GM12872 (cell line): ENCODE measurements around the gene SDR42E1.

Source experiments
- CTCF ChIP-seq: IDR thresholded peaks from 3 replicates; pipeline ENCODE4 v1.5.1; 2011; ENCODE audit warnings: low read depth, mild to moderate bottlenecking, low read length, moderate library complexity; ENCODE audit not compliant: insufficient read depth

Gene SDR42E1

GRCh38 chr16:82024316-82024715, 13.0 kb upstream of the SDR42E1 start:
- no peak for TF ChIP-seq CTCF

- no peak for TF ChIP-seq CTCF
Observed at GRCh38 chr16:82023206-82023605, 11.9 kb upstream of the SDR42E1 start.

GRCh38 chr16:82020051-82020450, 8.8 kb upstream of the SDR42E1 start:
- no peak for TF ChIP-seq CTCF

- no peak for TF ChIP-seq CTCF
Observed at GRCh38 chr16:82019535-82019934, 8.3 kb upstream of the SDR42E1 start.

GRCh38 chr16:82017911-82018568, 6.8 kb upstream of the SDR42E1 start:
- no peak for TF ChIP-seq CTCF

GRCh38 chr16:82016964-82017363, 5.7 kb upstream of the SDR42E1 start:
- no peak for TF ChIP-seq CTCF

- TF ChIP-seq CTCF = peak; percentile 32; the same call in 1 of the 3 replicates
Observed at GRCh38 chr16:82016263-82016662, 5.0 kb upstream of the SDR42E1 start.
